ENCODE results near the gene OR14A2. TPM values are rescaled to one million over a fixed set of nuclear protein-coding genes. Genes with fewer than 3 reads are reported as not detected.
"Not testable (repeated sequence)": the region's sequence is repeated elsewhere in the genome, so short reads cannot be mapped to it uniquely, and the experiment has no call there.

Gene OR14A2
- total and polyA plus RNA-seq, 2 donors (not counting 3 experiments of a cell fraction or from before 2014, with no cell fraction given): not detected

DNA sequence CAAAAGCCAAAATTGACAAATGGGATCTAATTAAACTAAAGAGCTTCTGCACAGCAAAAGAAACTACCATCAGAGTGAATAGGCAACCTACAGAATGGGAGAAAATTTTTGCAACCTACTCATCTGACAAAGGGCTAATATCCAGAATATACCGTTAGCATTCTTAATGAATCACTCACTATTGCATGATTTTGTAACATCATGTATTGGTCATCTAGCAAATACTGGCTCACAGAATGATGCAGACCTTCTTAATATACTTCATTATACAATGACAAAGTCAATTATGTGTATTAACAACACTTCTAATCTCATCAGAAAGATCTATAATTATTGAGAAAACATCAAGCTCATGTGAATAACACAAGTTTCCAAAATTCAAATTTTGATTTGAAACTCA lies 6.4 kb upstream of the OR14A2 start:
- H2AFZ ChIP-seq (ENCODE audit: low read depth, low read length); H3K79me2 ChIP-seq (ENCODE audit: control insufficient read depth, insufficient read depth, low read length); H3K4me2 ChIP-seq (ENCODE audit: insufficient read depth, low read length); BruUV-seq (replicated peaks); dilution Hi-C loops (cut with MboI; ENCODE audit: extremely low pct_ligation_motif_present, low sequenced_read_pairs); H3K27me3 ChIP-seq (ENCODE audit: control insufficient read depth in 2 of 2, insufficient read depth in 2 of 2, low read length in 2 of 2); DNase-seq (ENCODE audit: low read depth, low spot score); POLR2A ChIA-PET; CTCF ChIA-PET; H4K20me1 ChIP-seq (replicated peaks; ENCODE audit: control insufficient read depth, extremely low read depth, insufficient read depth, low read length); H3K9me1 ChIP-seq (replicated peaks; ENCODE audit: control insufficient read depth, extremely low read depth, insufficient read depth, low read length); H3K9ac ChIP-seq (replicated peaks; ENCODE audit: extremely low read depth, insufficient read depth, low read length); H3K4me1 ChIP-seq (ENCODE audit: control insufficient read depth, extremely low read depth, insufficient read depth, low read length); H3K27ac ChIP-seq (ENCODE audit: insufficient read depth, low read depth, low read length); FAIRE-seq; H3K9me3 ChIP-seq (replicated peaks; ENCODE audit: control insufficient read depth, insufficient read depth, low read length); intact Hi-C loops (cut with micrococcal nuclease); H3K36me3 ChIP-seq (ENCODE audit: control insufficient read depth in 2 of 2, extremely low read depth in 1 of 2, insufficient read depth in 2 of 2, low read length in 2 of 2); H3K4me3 ChIP-seq (replicated peaks in 1 of 3; ENCODE audit: insufficient read depth in 1 of 3, low read depth in 1 of 3, low read length in 3 of 3): not testable (repeated sequence)

DNA sequence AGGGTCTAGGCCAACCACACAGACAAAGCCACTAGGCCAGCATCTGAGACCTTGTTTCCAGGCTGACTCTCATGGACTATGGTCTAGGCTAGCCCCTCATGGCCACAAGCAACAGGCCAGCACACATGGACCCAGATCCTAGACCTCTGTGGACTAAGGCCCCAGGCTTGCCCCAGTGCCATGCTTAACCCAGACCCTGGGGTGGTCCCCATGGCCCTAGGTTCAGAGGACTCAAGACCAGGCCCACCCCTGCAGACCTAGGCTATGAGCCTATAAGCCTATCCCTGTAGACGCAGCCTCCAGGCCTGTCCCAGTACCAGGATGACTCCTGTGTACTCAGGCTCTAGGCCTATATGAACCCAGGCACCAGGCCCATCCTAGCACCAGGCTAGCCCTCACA lies 1.9 kb upstream of the OR14A2 start:
- FAIRE-seq (no peak), DNase-seq (ENCODE audit: low read depth, low spot score) (no peak)
- TF ChIP-seq MYC (IDR thresholded peaks at IDR 0.05; ENCODE audit: low read depth, low read length): no peak
- no peak for TF ChIP-seq JUN (IDR thresholded peaks at IDR 0.05; ENCODE audit: borderline replicate concordance, insufficient read depth, insufficient read length, low read depth)
- no peak for TF ChIP-seq GATA2 (IDR thresholded peaks at IDR 0.05; ENCODE audit: insufficient read depth, insufficient read length, low read depth, low read length)
- no peak for TF ChIP-seq POLR2A (IDR thresholded peaks at IDR 0.05; ENCODE audit: low read depth, low read length)
- TF ChIP-seq, protein P1, sequence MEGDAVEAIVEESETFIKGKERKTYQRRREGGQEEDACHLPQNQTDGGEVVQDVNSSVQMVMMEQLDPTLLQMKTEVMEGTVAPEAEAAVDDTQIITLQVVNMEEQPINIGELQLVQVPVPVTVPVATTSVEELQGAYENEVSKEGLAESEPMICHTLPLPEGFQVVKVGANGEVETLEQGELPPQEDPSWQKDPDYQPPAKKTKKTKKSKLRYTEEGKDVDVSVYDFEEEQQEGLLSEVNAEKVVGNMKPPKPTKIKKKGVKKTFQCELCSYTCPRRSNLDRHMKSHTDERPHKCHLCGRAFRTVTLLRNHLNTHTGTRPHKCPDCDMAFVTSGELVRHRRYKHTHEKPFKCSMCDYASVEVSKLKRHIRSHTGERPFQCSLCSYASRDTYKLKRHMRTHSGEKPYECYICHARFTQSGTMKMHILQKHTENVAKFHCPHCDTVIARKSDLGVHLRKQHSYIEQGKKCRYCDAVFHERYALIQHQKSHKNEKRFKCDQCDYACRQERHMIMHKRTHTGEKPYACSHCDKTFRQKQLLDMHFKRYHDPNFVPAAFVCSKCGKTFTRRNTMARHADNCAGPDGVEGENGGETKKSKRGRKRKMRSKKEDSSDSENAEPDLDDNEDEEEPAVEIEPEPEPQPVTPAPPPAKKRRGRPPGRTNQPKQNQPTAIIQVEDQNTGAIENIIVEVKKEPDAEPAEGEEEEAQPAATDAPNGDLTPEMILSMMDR (IDR thresholded peaks at IDR 0.05; ENCODE audit: extremely low read depth in 1 of 2, insufficient read depth in 1 of 2, low read depth in 1 of 2, low read length in 2 of 2): no peak
- no peak for TF ChIP-seq EZH2 (IDR thresholded peaks at IDR 0.05; ENCODE audit: borderline replicate concordance, low read depth, low read length, severe bottlenecking)
- TF ChIP-seq, protein P2, sequence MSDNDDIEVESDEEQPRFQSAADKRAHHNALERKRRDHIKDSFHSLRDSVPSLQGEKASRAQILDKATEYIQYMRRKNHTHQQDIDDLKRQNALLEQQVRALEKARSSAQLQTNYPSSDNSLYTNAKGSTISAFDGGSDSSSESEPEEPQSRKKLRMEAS (IDR thresholded peaks at IDR 0.05; ENCODE audit: insufficient read depth, insufficient read length): no peak
- TF ChIP-seq POLR2AphosphoS5 (IDR thresholded peaks at IDR 0.05; ENCODE audit: insufficient read depth, low read depth, low read length): no peak
- TF ChIP-seq FOS (IDR thresholded peaks at IDR 0.05; ENCODE audit: borderline replicate concordance, insufficient read depth, low read length): no peak
- intact Hi-C loops (cut with micrococcal nuclease) (no loop called here), dilution Hi-C loops (cut with MboI; ENCODE audit: extremely low pct_ligation_motif_present, low sequenced_read_pairs) (no loop called here)
- peaks cover 5% of the 10 kb centered on the region for H3K9me3 ChIP-seq (replicated peaks; ENCODE audit: control insufficient read depth, insufficient read depth, low read length)
- no TSS peak for BruUV-seq (replicated peaks)
- H4K20me1 ChIP-seq (replicated peaks; ENCODE audit: control insufficient read depth, extremely low read depth, insufficient read depth, low read length): no peaks in the 10 kb centered on the region
- no peak overlapping the region for H3K27ac ChIP-seq (ENCODE audit: insufficient read depth, low read depth, low read length)
- H3K9ac ChIP-seq (replicated peaks; ENCODE audit: extremely low read depth, insufficient read depth, low read length): no peak overlapping the region
- H3K36me3 ChIP-seq (ENCODE audit: control insufficient read depth in 2 of 2, extremely low read depth in 1 of 2, insufficient read depth in 2 of 2, low read length in 2 of 2): no peaks in the 10 kb centered on the region
- H3K27me3 ChIP-seq (ENCODE audit: control insufficient read depth in 2 of 2, insufficient read depth in 2 of 2, low read length in 2 of 2): no peaks in the 10 kb centered on the region
- POLR2A ChIA-PET: no interaction called here
- no peaks in the 10 kb centered on the region for H3K79me2 ChIP-seq (ENCODE audit: control insufficient read depth, insufficient read depth, low read length)
- no peaks in the 10 kb centered on the region for H3K4me1 ChIP-seq (ENCODE audit: control insufficient read depth, extremely low read depth, insufficient read depth, low read length)
- CTCF ChIA-PET: no interaction called here
- no peaks in the 10 kb centered on the region for H3K9me1 ChIP-seq (replicated peaks; ENCODE audit: control insufficient read depth, extremely low read depth, insufficient read depth, low read length)
- no peak overlapping the region for H2AFZ ChIP-seq (ENCODE audit: low read depth, low read length)
- H3K4me3 ChIP-seq (replicated peaks in 1 of 3; ENCODE audit: insufficient read depth in 1 of 3, low read depth in 1 of 3, low read length in 3 of 3): no peak overlapping the region
- H3K4me2 ChIP-seq (ENCODE audit: insufficient read depth, low read length): no peak overlapping the region

Data from endothelial cell of umbilical vein (primary cell).